ENCODE measurements around the gene GALNT9. TPM values are rescaled to one million over a fixed set of nuclear protein-coding genes. Genes with fewer than 3 reads are reported as not detected.

The GALNT9 gene
- total RNA-seq, 1 experiment from 2014 or later, result not detected

DNA sequence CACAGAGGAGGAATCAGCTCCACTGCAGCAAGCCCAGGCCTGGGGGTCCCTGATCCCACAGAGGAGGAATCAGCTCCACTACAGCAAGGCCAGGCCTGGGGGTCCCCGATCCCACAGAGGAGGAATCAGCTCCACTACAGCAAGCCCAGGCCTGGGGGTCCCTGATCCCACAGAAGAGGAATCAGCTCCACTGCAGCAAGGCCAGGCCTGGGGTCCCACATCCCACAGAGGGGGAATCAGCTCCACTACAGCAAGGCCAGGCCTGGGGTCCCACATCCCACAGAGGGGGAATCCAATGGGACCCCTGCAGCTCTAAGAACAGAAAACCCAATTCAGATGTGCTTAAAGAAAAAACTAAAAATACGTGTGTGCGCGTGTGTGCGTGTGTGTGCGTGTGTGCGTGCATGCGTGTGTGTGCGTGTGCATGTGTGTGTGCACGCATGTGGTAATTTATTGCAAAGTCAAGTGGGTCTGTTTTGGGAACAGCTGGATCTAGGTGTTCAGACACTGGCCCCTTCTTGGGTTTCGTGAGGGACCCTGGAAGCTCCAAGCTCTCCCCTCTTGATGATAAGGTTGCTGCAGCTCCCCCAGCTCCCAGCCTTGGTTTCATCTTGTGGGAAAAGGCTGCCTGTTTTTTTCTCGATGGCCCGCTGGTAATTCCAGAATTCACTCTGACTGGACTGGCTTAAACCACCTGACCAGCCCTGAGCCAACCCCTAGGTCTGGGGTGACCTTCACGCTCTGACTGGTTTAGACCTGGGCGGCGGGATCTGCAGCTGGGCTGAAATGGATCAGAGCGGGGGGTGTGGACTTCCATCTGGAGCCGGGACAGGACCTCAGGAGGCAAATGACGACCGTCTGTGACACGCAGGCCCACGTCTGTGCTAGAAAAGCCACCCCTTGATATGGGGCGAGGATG is 47.1 kb downstream of the GALNT9 start:
- DNase-seq (ENCODE audit: low spot score), result no peak

GRCh38 chr12:132281038-132281437 is 48.4 kb downstream of the GALNT9 start:
- no peak for DNase-seq (ENCODE audit: low spot score)

DNA sequence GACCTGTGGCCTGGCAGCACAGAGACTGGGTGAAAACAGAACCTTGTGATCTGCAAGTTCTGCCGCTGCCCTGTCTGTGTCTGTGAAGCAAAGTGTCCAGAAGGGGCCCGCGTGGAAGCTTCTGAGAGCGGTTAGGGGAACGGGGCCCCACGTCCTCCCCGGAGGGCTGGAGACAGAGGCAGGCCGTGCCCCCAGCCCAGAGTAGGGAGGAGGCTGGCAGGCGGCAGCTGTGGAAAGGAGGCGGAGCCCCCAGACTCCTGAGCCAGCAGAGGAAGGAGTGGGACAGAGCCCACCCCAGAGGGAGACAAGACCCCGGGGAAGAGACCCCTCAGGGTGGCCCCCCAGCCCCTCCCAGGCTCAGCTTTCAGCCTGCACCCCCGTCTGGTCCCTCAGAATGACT is 49.0 kb downstream of the GALNT9 start:
- no peak for DNase-seq (ENCODE audit: low spot score)

- DNase-seq (ENCODE audit: low spot score), result peak; percentile 18
Measured at GRCh38 chr12:132279930-132280329, 49.5 kb downstream of the GALNT9 start.

DNA sequence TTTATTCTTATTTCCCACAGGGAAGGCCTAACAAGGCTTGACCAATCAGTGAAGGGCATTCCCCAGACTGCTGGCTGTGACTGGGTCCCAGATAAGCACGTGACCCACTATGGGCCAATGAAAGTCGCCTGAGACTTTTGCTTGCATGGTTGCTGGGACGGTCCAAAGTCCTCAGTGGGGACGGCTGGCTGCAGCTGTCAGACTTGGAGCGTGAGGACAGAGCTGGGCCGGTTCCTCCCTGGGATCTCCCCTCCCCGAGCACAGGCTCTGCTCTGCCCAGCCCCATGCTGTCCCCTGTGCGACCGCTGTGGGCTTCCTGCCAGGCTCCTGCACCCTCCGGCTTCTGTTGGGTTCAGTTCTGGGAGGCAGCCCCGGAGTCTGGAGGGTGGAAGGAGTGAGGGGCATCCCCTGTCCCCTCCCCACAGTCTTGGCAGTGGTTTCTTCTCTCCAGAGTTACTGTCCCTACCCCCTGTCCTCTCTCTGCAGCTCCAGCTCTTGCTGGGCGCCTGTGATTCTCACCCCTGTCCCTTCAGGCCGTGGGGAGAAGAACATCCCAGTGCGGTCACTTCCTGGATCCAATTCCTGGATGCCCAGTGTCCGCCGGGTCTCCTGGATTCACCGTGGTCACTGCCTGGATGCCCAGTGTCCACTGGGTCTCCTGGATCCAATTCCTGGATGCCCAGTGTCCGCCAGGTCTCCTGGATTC is 50.1 kb downstream of the GALNT9 start:
- peak; percentile 40 for DNase-seq (ENCODE audit: low spot score)

- DNase-seq (ENCODE audit: low spot score), result no peak
Measured at GRCh38 chr12:132278401-132279183, 50.8 kb downstream of the GALNT9 start.

- no peak for DNase-seq (ENCODE audit: low spot score)
Measured at GRCh38 chr12:132277949-132278348, 51.4 kb downstream of the GALNT9 start.

- DNase-seq (ENCODE audit: low spot score), result no peak
Measured at GRCh38 chr12:132277374-132277941, 51.9 kb downstream of the GALNT9 start.

GRCh38 chr12:132276827-132277373 is 52.5 kb downstream of the GALNT9 start:
- DNase-seq (ENCODE audit: low spot score), result no peak

GRCh38 chr12:132276066-132276826 is 53.1 kb downstream of the GALNT9 start:
- DNase-seq (ENCODE audit: low spot score), result no peak

- DNase-seq (ENCODE audit: low spot score), result no peak
Measured at GRCh38 chr12:132275631-132276030, 53.8 kb downstream of the GALNT9 start.

DNA sequence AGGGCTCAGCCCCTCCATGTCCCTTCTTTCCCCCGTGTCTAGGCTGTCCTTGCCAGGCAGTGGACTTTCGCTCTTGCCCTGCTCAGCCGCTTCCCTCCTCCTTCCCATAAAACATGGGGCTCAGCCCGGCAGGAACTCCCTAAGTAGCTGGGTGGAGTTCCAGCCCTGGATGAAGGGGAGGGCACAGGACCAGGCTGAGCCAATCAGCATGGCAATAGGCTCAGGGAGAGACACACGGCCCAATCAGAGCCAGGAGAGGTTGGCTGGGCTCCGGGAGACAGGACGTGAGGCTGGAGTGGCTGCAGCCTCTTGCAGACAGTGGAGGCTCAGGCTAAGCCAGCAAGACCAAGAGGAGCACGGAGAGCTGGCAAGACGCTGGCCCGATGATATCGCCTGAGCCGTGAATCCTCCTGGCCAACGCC is 54.3 kb downstream of the GALNT9 start:
- DNase-seq (ENCODE audit: low spot score), result peak; percentile 91

DNA sequence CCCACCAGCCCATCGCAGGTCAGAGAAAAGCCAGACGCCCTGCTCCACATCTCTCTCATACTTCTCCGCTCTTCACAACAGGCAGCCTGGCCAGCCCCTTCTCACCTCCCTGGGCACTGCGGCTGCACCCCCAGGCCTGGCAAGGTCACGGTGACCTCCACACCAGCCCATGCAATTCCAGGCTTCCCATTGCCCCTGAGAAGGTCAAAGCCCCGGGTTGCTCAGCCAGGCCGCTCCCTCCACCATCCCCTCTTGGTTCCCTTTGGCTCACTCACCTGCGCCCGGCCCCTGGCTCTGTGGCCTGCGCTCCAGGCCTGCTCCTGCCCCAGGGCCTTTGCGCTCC is 55.4 kb downstream of the GALNT9 start:
- no peak for DNase-seq (ENCODE audit: low spot score)

GRCh38 chr12:132272711-132273110 is 56.7 kb downstream of the GALNT9 start:
- no peak for DNase-seq (ENCODE audit: low spot score)

- DNase-seq (ENCODE audit: low spot score), result no peak
Measured at GRCh38 chr12:132271755-132272092, 57.7 kb downstream of the GALNT9 start.

DNA sequence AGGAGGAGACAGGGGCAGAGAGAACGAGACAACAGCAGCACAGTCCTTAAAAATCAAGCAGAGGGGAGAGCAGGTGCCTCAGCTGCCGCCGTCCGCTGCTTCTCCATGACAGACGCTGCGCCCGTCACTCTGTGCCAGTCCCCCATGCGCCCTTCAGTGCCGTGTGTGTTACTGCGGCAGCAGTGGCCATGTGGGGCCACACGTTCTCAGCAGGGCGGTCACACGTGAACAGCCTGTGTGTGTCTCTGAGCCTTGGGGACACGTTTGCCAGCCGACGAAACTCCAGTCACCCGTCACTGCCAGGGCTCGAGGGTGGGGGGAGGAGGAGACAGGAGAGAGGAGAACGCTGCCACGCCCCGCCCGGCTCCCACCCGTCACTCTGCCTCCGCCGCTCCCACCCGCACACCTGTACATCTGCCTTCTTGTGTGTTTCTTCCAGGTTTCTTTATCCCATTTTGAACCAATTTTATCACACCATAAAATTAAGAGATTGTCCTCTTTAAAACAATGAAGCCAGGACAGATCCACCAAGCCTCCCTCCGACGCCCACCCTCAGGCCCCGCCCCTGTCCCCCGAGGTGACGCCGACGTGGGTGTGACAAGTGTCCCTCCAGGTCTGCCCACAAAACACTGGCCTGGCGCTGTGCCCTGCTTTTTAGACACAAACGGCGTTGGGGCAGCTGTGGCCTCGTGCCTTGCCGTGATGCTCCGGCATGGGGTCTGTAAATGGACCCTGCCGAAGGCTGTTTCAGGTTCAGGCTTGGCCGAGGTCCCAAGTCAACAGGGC is 58.2 kb downstream of the GALNT9 start:
- DNase-seq (ENCODE audit: low spot score), result no peak

GRCh38 chr12:132270516-132270915 is 58.9 kb downstream of the GALNT9 start:
- no peak for DNase-seq (ENCODE audit: low spot score)

- DNase-seq (ENCODE audit: low spot score), result no peak
Measured at GRCh38 chr12:132269271-132269968, 60.0 kb downstream of the GALNT9 start.

- no peak for DNase-seq (ENCODE audit: low spot score)
Measured at GRCh38 chr12:132268674-132269073, 60.7 kb downstream of the GALNT9 start.

Measured in HT-29 (cell line).